WTC11 (cell line): ENCODE measurements around the gene SPOCK1.

ENCODE experiments used
- CTCF ChIP-seq: fragments of 200-600 bp; IDR thresholded peaks from 2 replicates; pipeline ENCODE4 v1.8.0; 2022; ENCODE audit warnings: antibody characterized with exemption
- ZNF219 ChIP-seq: sonication (generic); formaldehyde crosslinking; IDR thresholded peaks from 2 replicates; pipeline ENCODE4 v1.8.0; 2023; ENCODE audit warnings: missing genetic modification reagents, mild to moderate bottlenecking, borderline replicate concordance

- TF ChIP-seq ZNF219 (CRISPR knock-in tag) (no peak), CTCF (no peak)
These were observed 283.9 kb downstream of the SPOCK1 start for GRCh38 chr5:137215261-137215660.
